Measurements from ENCODE around the gene NIT1.

DNA sequence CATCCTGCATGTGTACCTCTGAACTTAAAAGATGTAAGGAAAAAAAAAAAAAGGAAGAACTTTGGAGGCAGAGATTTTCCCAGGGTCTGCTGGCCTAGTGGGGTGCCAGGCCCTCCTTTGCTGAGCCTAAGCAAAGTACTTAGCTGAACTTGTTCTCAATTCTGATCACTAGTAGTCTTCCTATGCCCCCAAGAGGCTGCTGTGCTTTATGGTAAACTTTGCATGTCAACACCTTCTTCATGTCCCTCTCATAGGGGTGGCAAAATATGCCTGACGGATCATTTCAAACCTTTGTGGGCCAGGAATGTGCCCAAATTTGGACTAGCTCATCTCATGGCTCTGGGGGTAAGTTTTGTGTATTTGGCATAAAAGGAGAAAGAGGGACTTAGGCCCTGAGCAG is 40.0 kb downstream of the NIT1 start:
- TF ChIP-seq, protein P1, sequence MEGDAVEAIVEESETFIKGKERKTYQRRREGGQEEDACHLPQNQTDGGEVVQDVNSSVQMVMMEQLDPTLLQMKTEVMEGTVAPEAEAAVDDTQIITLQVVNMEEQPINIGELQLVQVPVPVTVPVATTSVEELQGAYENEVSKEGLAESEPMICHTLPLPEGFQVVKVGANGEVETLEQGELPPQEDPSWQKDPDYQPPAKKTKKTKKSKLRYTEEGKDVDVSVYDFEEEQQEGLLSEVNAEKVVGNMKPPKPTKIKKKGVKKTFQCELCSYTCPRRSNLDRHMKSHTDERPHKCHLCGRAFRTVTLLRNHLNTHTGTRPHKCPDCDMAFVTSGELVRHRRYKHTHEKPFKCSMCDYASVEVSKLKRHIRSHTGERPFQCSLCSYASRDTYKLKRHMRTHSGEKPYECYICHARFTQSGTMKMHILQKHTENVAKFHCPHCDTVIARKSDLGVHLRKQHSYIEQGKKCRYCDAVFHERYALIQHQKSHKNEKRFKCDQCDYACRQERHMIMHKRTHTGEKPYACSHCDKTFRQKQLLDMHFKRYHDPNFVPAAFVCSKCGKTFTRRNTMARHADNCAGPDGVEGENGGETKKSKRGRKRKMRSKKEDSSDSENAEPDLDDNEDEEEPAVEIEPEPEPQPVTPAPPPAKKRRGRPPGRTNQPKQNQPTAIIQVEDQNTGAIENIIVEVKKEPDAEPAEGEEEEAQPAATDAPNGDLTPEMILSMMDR (IDR thresholded peaks at IDR 0.05): no peak
- TF ChIP-seq POLR2A (IDR thresholded peaks at IDR 0.05; ENCODE audit: low read depth) (no peak), POLR2AphosphoS5 (IDR thresholded peaks at IDR 0.05) (no peak)
